Subcutaneous adipose tissue (tissue), 4 donors: ENCODE measurements around the gene MEMO1. TPM values are rescaled to one million over a fixed set of nuclear protein-coding genes. Genes with fewer than 3 reads are reported as not detected.

ENCODE experiments used
- CTCF ChIP-seq: fragments of 450-650 bp; IDR thresholded peaks from one replicate; pipeline ENCODE4 v1.5.1; 2016; ENCODE audit warnings: low read depth, mild to moderate bottlenecking, control low read depth, antibody characterized with exemption, moderate library complexity
- total RNA-seq, 4 donors: library from RNA; depleted of rRNA; stranded (reverse); fragments of >200 nt; gene quantifications; one replicate each; pipeline ENCODE4 v1.1.0, GENCODE V29; 2016

The MEMO1 gene
- total RNA-seq, 4 donors from 2014 or later = 14.7 to 32.8 (median 25.4) TPM

GRCh38 chr2:32011485-32011960 is 715 bp upstream of the MEMO1 start:
- no peak for TF ChIP-seq CTCF

GRCh38 chr2:32009516-32010256 is 1.1 kb downstream of the MEMO1 start:
- TF ChIP-seq CTCF = no peak

GRCh38 chr2:32008805-32009515 is 1.8 kb downstream of the MEMO1 start:
- TF ChIP-seq CTCF = no peak

GRCh38 chr2:32007121-32007391 is 3.8 kb downstream of the MEMO1 start:
- TF ChIP-seq CTCF = no peak

- no peak for TF ChIP-seq CTCF
Observed at GRCh38 chr2:32005371-32005976, 5.3 kb downstream of the MEMO1 start.

- TF ChIP-seq CTCF = no peak
Observed at GRCh38 chr2:32003791-32004190, 7.0 kb downstream of the MEMO1 start.

GRCh38 chr2:32002406-32002805 is 8.4 kb downstream of the MEMO1 start:
- no peak for TF ChIP-seq CTCF
